Activated T-helper 9 cell treated with anti-CD3 and anti-CD28 coated beads, Interleukin-2, amount 50 U/mL, for 16 hours (primary cell): Measurements from ENCODE around the gene CHRD.

Experiments
- DNase-seq: peaks from one replicate; pipeline ENCODE4 v3.0.0-alpha.2; 2020; ENCODE audit warnings: low read depth

Gene CHRD

GRCh38 chr3:184360929-184361531, 18.8 kb upstream of the CHRD start:
- DNase-seq = no peak

DNA sequence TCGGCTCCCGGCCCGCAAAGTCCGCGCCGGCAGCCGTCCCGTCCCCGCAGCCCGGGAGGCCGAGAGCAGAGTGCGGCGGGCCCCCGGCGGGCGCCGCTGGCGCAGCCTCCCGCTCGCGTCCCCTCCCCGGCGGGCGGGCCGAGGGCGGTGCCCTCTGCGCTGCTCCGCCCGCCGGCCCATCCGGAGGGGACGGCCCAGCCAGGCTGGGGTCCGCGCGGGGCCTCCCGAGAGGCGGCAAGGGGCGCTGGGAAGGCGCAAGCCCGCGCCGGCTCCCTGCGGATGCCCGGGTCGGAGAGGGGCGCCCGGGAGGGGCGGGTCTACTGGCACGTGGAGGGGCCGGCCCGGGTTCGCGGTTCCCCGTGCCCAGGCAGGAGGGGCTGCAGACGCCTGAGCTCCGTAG, 18.3 kb upstream of the CHRD start, which contains the start of the genes CLCN2 and POLR2H:
TSS of gene CLCN2 (minus strand) at position 74 of the 400 bp plus-strand sequence. CDS start 126 bp downstream, outside the sequence.
TSS of gene POLR2H (plus strand) at position 179 of the 400 bp plus-strand sequence. CDS start 1,783 bp downstream, outside the sequence.
- peak; percentile 25 for DNase-seq

- no peak for DNase-seq
Measured at GRCh38 chr3:184361932-184362667, 17.8 kb upstream of the CHRD start.

DNA sequence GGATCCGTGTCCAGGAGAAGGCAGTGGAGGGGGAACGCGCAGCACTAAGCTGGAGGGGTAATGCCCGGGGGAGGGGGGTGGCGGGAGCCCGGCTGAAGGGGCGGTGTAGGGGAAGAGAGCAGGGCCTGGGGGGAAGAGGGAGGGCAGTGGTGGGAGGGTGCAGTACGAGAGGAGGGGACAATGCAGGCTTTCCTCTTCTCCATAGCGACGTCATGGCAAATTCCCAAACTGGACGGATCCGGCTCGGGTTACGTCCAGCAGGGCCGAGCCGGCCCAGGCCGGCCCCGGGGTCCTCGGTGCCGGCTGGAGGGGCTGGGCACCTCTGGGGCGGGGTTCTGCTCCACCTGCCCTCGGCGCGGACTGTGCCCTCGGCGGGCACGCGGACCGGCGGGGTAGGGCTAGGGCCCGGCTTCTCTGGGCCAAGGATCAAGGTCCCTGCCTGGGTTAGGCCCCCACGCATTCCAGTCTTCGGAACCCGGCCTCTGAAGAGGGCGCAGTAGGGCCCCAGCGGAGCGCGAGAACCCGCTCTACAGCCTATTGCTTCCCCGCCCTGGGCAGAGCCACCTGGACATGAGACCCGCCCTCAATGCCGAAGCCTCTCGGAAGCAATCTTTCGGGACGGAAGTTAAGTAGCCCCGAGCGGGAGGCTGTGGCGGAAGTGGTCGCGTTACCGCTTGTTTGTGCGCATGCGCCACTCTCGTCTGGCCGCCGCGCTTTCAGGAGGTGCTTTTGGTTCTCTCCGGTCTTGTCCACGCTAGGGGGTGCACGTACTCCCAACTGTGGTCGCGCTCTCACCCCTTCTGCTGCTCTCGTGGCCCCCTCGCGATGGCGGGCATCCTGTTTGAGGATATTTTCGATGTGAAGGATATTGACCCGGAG, 16.9 kb upstream of the CHRD start:
- peak; percentile 92 for DNase-seq

GRCh38 chr3:184366619-184367289, 13.1 kb upstream of the CHRD start:
- DNase-seq = no peak

GRCh38 chr3:184368116-184368515, 11.7 kb upstream of the CHRD start:
- DNase-seq = no peak

GRCh38 chr3:184368586-184369183, 11.2 kb upstream of the CHRD start:
- DNase-seq = no peak

DNA sequence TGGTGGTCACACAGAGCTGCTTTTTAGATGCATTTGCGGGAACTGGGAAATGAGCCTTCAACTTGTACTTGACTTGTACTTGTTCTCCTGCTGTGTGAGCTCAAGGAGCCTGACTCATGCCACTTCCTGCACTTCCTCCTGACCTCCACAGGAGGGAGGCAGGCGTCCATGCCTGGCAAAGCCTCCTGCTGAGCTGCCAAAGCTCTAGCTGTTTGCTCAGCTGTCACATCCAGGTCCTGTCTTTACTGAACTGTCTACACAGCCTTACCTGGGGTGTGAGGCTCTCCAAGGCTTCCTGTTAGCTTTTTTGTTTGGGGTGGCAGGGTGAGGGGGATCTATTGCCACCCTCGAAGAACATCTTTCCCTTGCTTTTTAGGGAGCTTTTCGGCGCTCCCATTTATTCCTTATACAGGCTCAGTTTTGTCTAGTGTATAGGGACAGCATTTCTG, 8.3 kb upstream of the CHRD start:
- peak; percentile 39 for DNase-seq

- DNase-seq = no peak
Measured at GRCh38 chr3:184372296-184372821, 7.5 kb upstream of the CHRD start.

GRCh38 chr3:184372911-184373310, 6.9 kb upstream of the CHRD start:
- DNase-seq = no peak

DNA sequence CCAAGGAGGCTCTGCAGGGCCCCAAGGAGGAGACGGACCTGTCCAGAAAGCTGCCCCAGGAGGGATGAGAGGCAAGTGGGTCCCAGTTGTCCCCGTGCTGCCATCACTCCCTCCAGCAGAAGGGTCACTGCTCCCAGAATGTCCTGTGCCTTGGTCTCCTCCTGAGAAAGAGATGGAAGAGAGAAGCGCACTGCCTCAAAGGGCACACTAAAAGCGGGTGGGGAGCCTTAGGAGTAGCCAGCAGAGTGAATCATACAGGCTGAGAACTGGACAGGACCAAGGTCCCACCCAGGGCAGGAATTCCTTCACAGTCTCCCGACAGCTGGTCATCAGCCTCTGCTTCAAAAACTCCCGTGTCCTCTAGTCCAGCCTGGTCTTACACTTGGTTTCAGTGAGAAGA, 6.4 kb upstream of the CHRD start:
- DNase-seq = no peak

DNA sequence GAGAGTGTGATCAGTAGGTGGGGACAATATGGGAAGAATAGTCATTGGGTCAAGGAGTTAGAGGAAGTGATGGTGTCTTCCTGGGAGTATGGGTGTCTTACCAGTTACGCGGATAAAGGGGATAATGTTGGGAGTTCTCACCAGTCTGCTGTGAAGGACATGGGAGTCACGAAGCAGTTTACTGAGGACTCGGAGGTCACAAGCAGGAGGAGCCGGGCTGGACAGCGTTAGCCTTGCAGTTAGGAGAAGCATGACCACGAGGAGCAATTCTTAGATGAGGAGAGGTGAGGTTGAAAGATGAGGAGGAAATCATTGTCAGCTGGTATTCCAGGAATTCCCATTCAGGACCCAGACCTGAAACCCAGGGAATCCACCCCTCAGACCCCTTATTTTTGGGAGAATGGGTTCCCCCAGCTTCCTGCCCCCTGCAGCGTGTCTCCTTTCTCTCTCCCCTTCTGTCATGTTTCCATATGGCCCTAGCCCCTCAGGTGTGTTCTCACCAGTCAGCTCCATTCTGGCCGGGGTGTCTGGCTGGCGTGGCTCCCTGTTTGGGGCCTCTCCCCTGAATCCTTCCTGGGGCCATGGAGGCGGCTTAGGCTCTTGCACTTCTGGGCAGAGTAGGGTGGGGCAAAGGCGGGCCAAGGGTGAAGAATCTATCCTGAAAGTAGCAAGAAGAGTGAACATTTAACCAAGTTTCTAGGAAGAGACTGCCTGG, 4.0 kb upstream of the CHRD start:
- DNase-seq = no peak

GRCh38 chr3:184377374-184377773, 2.5 kb upstream of the CHRD start:
- no peak for DNase-seq

GRCh38 chr3:184377882-184378445, 1.9 kb upstream of the CHRD start, which contains the start of gene THPO:
Gene THPO, minus strand, starts transcription at chr3:184378207. Its CDS starts 1,948 bp downstream, at chr3:184376259.
- no peak for DNase-seq

GRCh38 chr3:184378651-184379357, 1.1 kb upstream of the CHRD start:
- no peak for DNase-seq

DNA sequence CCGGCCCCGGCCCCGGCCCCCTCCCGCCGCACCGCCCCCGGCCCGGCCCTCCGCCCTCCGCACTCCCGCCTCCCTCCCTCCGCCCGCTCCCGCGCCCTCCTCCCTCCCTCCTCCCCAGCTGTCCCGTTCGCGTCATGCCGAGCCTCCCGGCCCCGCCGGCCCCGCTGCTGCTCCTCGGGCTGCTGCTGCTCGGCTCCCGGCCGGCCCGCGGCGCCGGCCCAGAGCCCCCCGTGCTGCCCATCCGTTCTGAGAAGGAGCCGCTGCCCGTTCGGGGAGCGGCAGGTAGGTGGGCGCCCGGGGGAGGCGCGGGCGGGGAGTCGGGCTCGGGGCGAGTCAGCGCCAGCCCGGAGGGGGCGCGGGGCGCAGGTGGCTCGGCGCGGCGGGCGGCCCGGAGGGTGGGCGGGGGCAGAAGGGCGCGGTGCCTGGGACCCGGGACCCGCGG, 352 bp downstream of the CHRD start:
- DNase-seq = no peak

- DNase-seq = no peak
Measured at GRCh38 chr3:184380627-184381260, 890 bp downstream of the CHRD start.

DNA sequence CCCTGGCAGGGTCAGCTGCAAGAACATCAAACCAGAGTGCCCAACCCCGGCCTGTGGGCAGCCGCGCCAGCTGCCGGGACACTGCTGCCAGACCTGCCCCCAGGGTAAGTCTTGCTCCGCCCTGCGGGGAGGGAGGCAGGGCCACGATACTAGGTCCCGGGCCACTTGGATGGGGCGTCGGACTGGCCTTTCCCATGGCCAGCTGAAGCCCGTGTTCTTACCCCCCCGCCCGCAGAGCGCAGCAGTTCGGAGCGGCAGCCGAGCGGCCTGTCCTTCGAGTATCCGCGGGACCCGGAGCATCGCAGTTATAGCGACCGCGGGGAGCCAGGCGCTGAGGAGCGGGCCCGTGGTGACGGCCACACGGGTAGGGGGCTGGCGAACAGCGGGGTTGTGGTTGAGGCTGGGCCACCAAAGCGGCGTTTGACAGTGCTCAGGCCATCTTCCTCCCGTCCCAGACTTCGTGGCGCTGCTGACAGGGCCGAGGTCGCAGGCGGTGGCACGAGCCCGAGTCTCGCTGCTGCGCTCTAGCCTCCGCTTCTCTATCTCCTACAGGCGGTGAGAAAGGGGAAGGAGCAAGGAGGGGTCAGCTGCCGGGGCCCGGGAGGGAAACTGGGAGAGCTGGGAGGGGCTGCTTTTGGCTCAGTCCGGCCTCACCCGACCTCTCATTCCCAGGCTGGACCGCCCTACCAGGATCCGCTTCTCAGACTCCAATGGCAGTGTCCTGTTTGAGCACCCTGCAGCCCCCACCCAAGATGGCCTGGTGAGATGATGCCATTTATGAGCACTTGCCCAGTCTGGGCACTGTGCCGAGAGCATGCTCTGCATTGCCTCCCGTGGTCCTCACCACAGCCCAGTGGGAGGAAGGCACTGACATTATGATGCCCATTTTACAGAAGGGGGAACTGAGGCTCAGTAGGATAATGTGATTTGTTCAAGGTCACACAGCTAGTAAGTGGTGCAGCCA, 1.7 kb downstream of the CHRD start:
- no peak for DNase-seq
